H1 (cell line): ENCODE data around the gene C1orf52. TPM values are rescaled to one million over a fixed set of nuclear protein-coding genes. Genes with fewer than 3 reads are reported as not detected.

Experiments used
- CTCF ChIA-PET: fragments of 300-600 bp; sonication (Branson Sonifier 250); formaldehyde crosslinking; loops from one replicate; lab custom pipeline; 2021; ENCODE audit not compliant: partially characterized antibody; lab: Charles Lee
- POLR2A ChIA-PET: fragments of 300-600 bp; sonication (Branson Sonifier 250); formaldehyde crosslinking; loops from one replicate; lab custom pipeline; 2021; ENCODE audit warnings: inconsistent platforms; ENCODE audit not compliant: partially characterized antibody; lab: Charles Lee
- DNase-seq, 2 experiments: peaks; one replicate each; pipeline versions ENCODE4 v3.0.0 to v3.0.0-alpha.2; 2010 to 2022; ENCODE audit warnings: low spot score in 2 of 2, low read depth in 1 of 2, mixed read lengths in 1 of 2
- FAIRE-seq: peaks from 2 replicates; lab custom pipeline; 2011; peaks lifted over from hg19 to GRCh38; lab: Jason Lieb, UNC
- H2AFZ ChIP-seq: 2 replicates; pipeline ENCODE4 v1.8.1; 2012; ENCODE audit warnings: low read length, inconsistent platforms
- H2AK5ac ChIP-seq: 2 replicates; pipeline ENCODE4 v1.6.1; 2013; ENCODE audit warnings: low read depth, low read length
- H2BK120ac ChIP-seq: replicated peaks from 2 replicates; pipeline ENCODE3; 2013; ENCODE audit warnings: low read depth, low read length, inconsistent platforms
- H2BK12ac ChIP-seq: 2 replicates; pipeline ENCODE4 v1.6.1; 2013; ENCODE audit warnings: low read depth, low read length
- H2BK15ac ChIP-seq: 2 replicates; pipeline ENCODE4 v1.6.1; 2013; ENCODE audit warnings: low read length
- H2BK20ac ChIP-seq: 2 replicates; pipeline ENCODE4 v1.6.1; 2013; ENCODE audit warnings: low read length
- H2BK5ac ChIP-seq: 2 replicates; pipeline ENCODE4 v1.6.1; 2013; ENCODE audit warnings: low read depth, low read length
- H3K14ac ChIP-seq: 2 replicates; pipeline ENCODE4 v1.6.1; 2013; ENCODE audit warnings: inconsistent platforms; ENCODE audit not compliant: insufficient read length
- H3K18ac ChIP-seq: 2 replicates; pipeline ENCODE4 v1.6.1; 2013; ENCODE audit warnings: low read length; ENCODE audit errors: extremely low read depth
- H3K23ac ChIP-seq: 2 replicates; pipeline ENCODE4 v1.6.1; 2013; ENCODE audit warnings: inconsistent platforms; ENCODE audit not compliant: insufficient read length
- H3K23me2 ChIP-seq: 2 replicates; pipeline ENCODE4 v1.6.1; 2013; ENCODE audit warnings: low read depth, low read length
- H3K27ac ChIP-seq: 2 replicates; pipeline ENCODE4 v1.6.1; 2011; ENCODE audit warnings: low read depth, low read length, inconsistent platforms
- H3K27me3 ChIP-seq, 4 experiments: replicated peaks in 1 of 4; 1 replicate in 1 of 4; 2 replicates in 3 of 4; pipeline versions ENCODE4 v1.6.1 to v1.8.1; 2011 to 2013; ENCODE audit warnings: low read length in 3 of 4, mild to moderate bottlenecking in 3 of 4, inconsistent platforms in 2 of 4, mixed read lengths in 2 of 4, moderate library complexity in 1 of 4; ENCODE audit not compliant: control insufficient read depth in 3 of 4, insufficient read depth in 3 of 4; ENCODE audit errors: extremely low read depth in 1 of 4
- H3K36me3 ChIP-seq, 4 experiments: 2 replicates each; pipeline versions ENCODE4 v1.6.1 to v1.8.1; 2011 to 2013; ENCODE audit warnings: mild to moderate bottlenecking in 4 of 4, low read length in 3 of 4, moderate library complexity in 2 of 4, control low read depth in 1 of 4, inconsistent platforms in 1 of 4; ENCODE audit not compliant: insufficient read depth in 4 of 4, control insufficient read depth in 2 of 4
- H3K4ac ChIP-seq: replicated peaks from 2 replicates; pipeline ENCODE3; 2013; ENCODE audit warnings: low read length, low read depth, mixed read lengths, inconsistent platforms; ENCODE audit not compliant: insufficient read length
- H3K4me1 ChIP-seq, 4 experiments: replicated peaks in 1 of 4; 1 replicate in 1 of 4; 2 replicates in 3 of 4; pipeline versions ENCODE4 v1.6.1 to v1.8.1; 2011 to 2013; ENCODE audit warnings: low read length in 3 of 4, inconsistent platforms in 2 of 4, mixed read lengths in 1 of 4; ENCODE audit not compliant: insufficient read depth in 4 of 4, control insufficient read depth in 3 of 4
- H3K4me2 ChIP-seq, 2 experiments: 2 replicates each; pipeline versions ENCODE4 v1.6.1 to v1.8.1; 2011 to 2013; ENCODE audit warnings: low read depth in 2 of 2, low read length in 2 of 2, control low read depth in 1 of 2, inconsistent platforms in 1 of 2, mild to moderate bottlenecking in 1 of 2; ENCODE audit not compliant: insufficient read depth in 1 of 2
- H3K4me3 ChIP-seq, 4 experiments: fragments of 200-600, 300-600 bp in 1 of 4; sonication (generic), shearing (Covaris generic), sonication (Bioruptor Twin) in 1 of 4; 2 replicates each; pipeline versions ENCODE4 v1.5.1 to v1.8.1; 2011 to 2016; ENCODE audit warnings: low read length in 4 of 4, low read depth in 3 of 4, control low read depth in 2 of 4, inconsistent platforms in 2 of 4, mild to moderate bottlenecking in 2 of 4, mixed read lengths in 1 of 4, moderate library complexity in 1 of 4; ENCODE audit not compliant: insufficient read depth in 2 of 4; ENCODE audit errors: extremely low read depth in 1 of 4
- H3K56ac ChIP-seq: replicated peaks from 2 replicates; pipeline ENCODE3; 2013; ENCODE audit warnings: low read depth, mild to moderate bottlenecking, mixed read lengths, low read length, inconsistent platforms; ENCODE audit not compliant: insufficient read length
- H3K79me1 ChIP-seq: 2 replicates; pipeline ENCODE4 v1.6.1; 2013; ENCODE audit warnings: low read depth, low read length, control low read depth
- H3K79me2 ChIP-seq, 2 experiments: 2 replicates each; pipeline versions ENCODE4 v1.6.1 to v1.8.1; 2012 to 2013; ENCODE audit warnings: low read length in 2 of 2, mild to moderate bottlenecking in 2 of 2, inconsistent platforms in 1 of 2; ENCODE audit not compliant: insufficient read depth in 2 of 2, control insufficient read depth in 1 of 2
- H3K9ac ChIP-seq, 4 experiments: replicated peaks in 1 of 4; 1 replicate in 1 of 4; 2 replicates in 3 of 4; pipeline versions ENCODE4 v1.6.1 to v1.8.1; 2011 to 2013; ENCODE audit warnings: low read depth in 3 of 4, low read length in 3 of 4, control low read depth in 2 of 4, mild to moderate bottlenecking in 2 of 4, moderate library complexity in 2 of 4, inconsistent platforms in 1 of 4; ENCODE audit errors: extremely low read depth in 1 of 4
- H3K9me3 ChIP-seq, 2 experiments: 2 replicates each; pipeline versions ENCODE4 v1.6.1 to v1.8.1; 2012 to 2013; ENCODE audit warnings: mild to moderate bottlenecking in 2 of 2, moderate library complexity in 2 of 2, control low read depth in 1 of 2, inconsistent platforms in 1 of 2, low read depth in 1 of 2, low read length in 1 of 2, mixed read lengths in 1 of 2; ENCODE audit not compliant: insufficient read depth in 2 of 2
- H4K20me1 ChIP-seq, 2 experiments: replicated peaks in 1 of 2; 2 replicates each; pipeline versions ENCODE3 to v1.8.1; 2011 to 2013; ENCODE audit warnings: inconsistent platforms in 2 of 2, low read length in 2 of 2, mild to moderate bottlenecking in 1 of 2; ENCODE audit not compliant: insufficient read depth in 2 of 2, control insufficient read depth in 1 of 2
- H4K5ac ChIP-seq: 2 replicates; pipeline ENCODE4 v1.6.1; 2013; ENCODE audit warnings: low read length, low read depth, mixed read lengths, inconsistent platforms; ENCODE audit not compliant: insufficient read length
- H4K8ac ChIP-seq: 2 replicates; pipeline ENCODE4 v1.8.0; 2013; ENCODE audit warnings: mild to moderate bottlenecking, moderate library complexity, low read length, inconsistent platforms; ENCODE audit not compliant: insufficient read depth; ENCODE audit errors: extremely low read depth
- H4K91ac ChIP-seq: replicated peaks from 2 replicates; pipeline ENCODE3; 2013; ENCODE audit warnings: low read length, mixed read lengths, inconsistent platforms; ENCODE audit not compliant: insufficient read length
- ASH2L ChIP-seq: fragments of 200-600, 300-600 bp; sonication (generic); IDR thresholded peaks from one replicate; pipeline ENCODE4 v1.7.1; 2017; ENCODE audit warnings: low read length
- HDAC2 ChIP-seq, 2 experiments: fragments of 300-600 bp in 1 of 2; sonication (generic) in 1 of 2; IDR thresholded peaks; 2 replicates each; pipeline ENCODE4 v1.6.1; 2011 to 2012; ENCODE audit warnings: low read depth in 2 of 2, low read length in 2 of 2, mild to moderate bottlenecking in 2 of 2, moderate library complexity in 2 of 2, borderline replicate concordance in 1 of 2, inconsistent platforms in 1 of 2
- KDM5A ChIP-seq: fragments of 200-600 bp; IDR thresholded peaks from 2 replicates; pipeline ENCODE4 v1.7.1; 2012; ENCODE audit warnings: mild to moderate bottlenecking, low read length, inconsistent platforms, mixed read lengths
- PHF8 ChIP-seq: fragments of 200-600 bp; sonication (generic); conservative IDR thresholded peaks from 2 replicates; pipeline ENCODE4 v1.7.1; 2012; ENCODE audit warnings: low read depth, mild to moderate bottlenecking, inconsistent platforms, low read length, moderate library complexity
- POLR2A ChIP-seq, 2 experiments: IDR thresholded peaks; 1 replicate in 1 of 2; 2 replicates in 1 of 2; pipeline ENCODE4 v1.6.1; 2011; ENCODE audit warnings: low read depth in 2 of 2, low read length in 2 of 2, mild to moderate bottlenecking in 2 of 2; ENCODE audit errors: control extremely low read depth in 1 of 2
- SAP30 ChIP-seq: fragments of 300-600 bp; sonication (generic); IDR thresholded peaks from 2 replicates; pipeline ENCODE4 v1.7.1; 2012; ENCODE audit warnings: low read length, moderate library complexity, mild to moderate bottlenecking, inconsistent platforms; ENCODE audit not compliant: insufficient read depth, insufficient replicate concordance
- SIRT6 ChIP-seq: IDR thresholded peaks from one replicate; pipeline ENCODE4 v1.7.1; 2012; ENCODE audit warnings: low read length, inconsistent platforms
- SP1 ChIP-seq: IDR thresholded peaks from 2 replicates; pipeline ENCODE4 v1.6.1; 2011; ENCODE audit warnings: low read depth, low read length
- SP2 ChIP-seq: IDR thresholded peaks from 2 replicates; pipeline ENCODE4 v1.6.1; 2012; ENCODE audit warnings: mild to moderate bottlenecking, low read length, inconsistent platforms
- TAF7 ChIP-seq: optimal IDR thresholded peaks from 2 replicates; pipeline ENCODE3; 2011; ENCODE audit warnings: low read depth, mild to moderate bottlenecking, inconsistent platforms, low read length, moderate library complexity, borderline replicate concordance
- TCF12 ChIP-seq: IDR thresholded peaks from 2 replicates; pipeline ENCODE4 v1.6.1; 2011; ENCODE audit warnings: low read depth, mild to moderate bottlenecking, low read length
- WGBS, 2 experiments: shearing (Covaris generic) in 1 of 2; methylation state at CpG; one replicate each; pipeline versions ENCODE4 v1.1.6 to v1.1.7; 2013 to 2015; ENCODE audit warnings: low lambda C conversion rate in 2 of 2, mixed read lengths in 2 of 2, inconsistent platforms in 1 of 2, low coverage in 1 of 2, missing lambda C conversion rate in 1 of 2; ENCODE audit not compliant: insufficient replicate concordance in 2 of 2, insufficient coverage in 1 of 2, insufficient read length in 1 of 2; ENCODE audit errors: extremely low coverage in 1 of 2, missing lambda C conversion rate in 1 of 2; 5-methylcytosine and 5-hydroxymethylcytosine counted together
- polyA plus RNA-seq, 7 experiments: library from polyadenylated mRNA; depleted of rRNA in 3 of 7; stranded (reverse) in 5 of 7; unstranded in 2 of 7; fragments of >200 nt in 5 of 7; fragments of 200-250 nt in 2 of 7; gene quantifications; 1 replicate in 5 of 7; 2 replicates in 1 of 7; 4 replicates in 1 of 7; pipeline versions ENCODE4 v1.2.1 to v1.2.3, GENCODE V29; 2011 to 2013; ENCODE audit warnings: missing spikeins in 2 of 7, mixed read lengths in 2 of 7
- total RNA-seq: library from RNA; stranded (reverse); fragmentation: NEBNext Ultra II Directional; extraction: Animal tissue kit (Norgen Biotek cat#: 25700); gene quantifications from 2 replicates; pipeline ENCODE4 v1.2.1, GENCODE V29; 2021

The C1orf52 gene
- total and polyA plus RNA-seq, 2 of the 8 experiments (the other 6 are each of a cell fraction or from before 2014, with no cell fraction given), result 29.2 to 39.1 TPM

DNA sequence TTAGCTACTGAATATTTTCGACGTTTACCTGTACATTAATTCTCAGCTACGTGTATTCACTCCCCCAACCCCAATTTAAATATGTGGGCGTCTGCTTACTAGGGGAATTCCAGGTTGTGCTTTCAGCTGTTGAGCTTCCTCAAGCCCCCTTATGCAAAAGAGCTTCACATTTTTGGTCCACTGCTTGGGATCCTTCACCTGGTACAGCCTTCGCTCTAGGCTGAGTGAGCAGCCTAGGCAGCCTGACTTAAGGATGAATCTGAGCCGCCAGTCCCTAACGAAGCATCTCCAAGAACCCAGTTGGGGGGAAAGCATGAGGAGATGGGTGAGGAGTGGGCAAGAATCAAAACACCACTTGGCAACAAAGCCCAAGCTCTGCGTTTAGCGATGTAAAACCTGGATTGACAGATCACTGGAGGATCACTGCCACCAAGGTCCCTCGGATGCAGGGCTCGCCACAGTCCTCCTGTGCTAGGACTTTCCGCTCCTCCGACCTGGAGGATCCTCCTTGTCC, 16.3 kb upstream of the C1orf52 start:
- no peak overlapping the region for H2BK120ac ChIP-seq
- POLR2A ChIA-PET, result interaction anchor here (0.7 to 2.1 kb wide), 7 partner anchors 9 to 312 kb away, joined by 3 to 11 read pairs (median 3); partner anchors contain the start of genes C1orf52 and CCN1
- H4K20me1 ChIP-seq, result peaks cover 2% of the 10 kb centered on the region in 2 experiments
- peaks cover 9 to 46% of the 10 kb centered on the region in 2 experiments for H3K79me2 ChIP-seq
- FAIRE-seq (no peak), DNase-seq (peak in 1 of 2 experiments; percentile 54)
- 0 out of 2 replicates have a peak overlapping the region, but pooled peaks have one; percentile 30 for H2BK12ac ChIP-seq
- H2AK5ac ChIP-seq, result no peak overlapping the region; the same call in 1 of the 2 replicates
- no peak overlapping the region for H2BK20ac ChIP-seq
- H2BK5ac ChIP-seq, result peak overlapping the region; percentile 76
- peak overlapping the region; percentile 66 to 86 for H3K4me2 ChIP-seq
- H2AFZ ChIP-seq, result no peak overlapping the region; the same call in 1 of the 2 replicates
- H3K9ac ChIP-seq, result peak overlapping the region; percentile 67 to 90 (median 82)
- H3K23me2 ChIP-seq, result peaks cover 7% of the 10 kb centered on the region
- H2BK15ac ChIP-seq, result no peak overlapping the region
- H3K27ac ChIP-seq, result peak overlapping the region; percentile 84
- peak overlapping the region; percentile 38 for H4K5ac ChIP-seq
- peak overlapping the region; percentile 81 to 99 (median 91) for H3K4me3 ChIP-seq
- TF ChIP-seq PHF8 (no peak), POLR2A (IDR thresholded peaks at IDR 0.05; ENCODE audit: control extremely low read depth in 1 of 2, low read depth in 2 of 2, low read length in 2 of 2) (peak in 1 of 2 experiments; percentile 12; a peak in 2 of 3 replicates), TCF12 (no peak), KDM5A (no peak), SP2 (no peak), SP1 (0 out of 2 replicates have a peak, but pooled peaks have one; percentile 22), TAF7 (no peak), SAP30 (peak; percentile 74), SIRT6 (no peak), ASH2L (no peak), HDAC2 (IDR thresholded peaks at IDR 0.05; ENCODE audit: borderline replicate concordance in 1 of 2, low read depth in 2 of 2, low read length in 2 of 2) (no peak)
- H3K18ac ChIP-seq, result peak overlapping the region; percentile 35; the same call in 1 of the 2 replicates
- no peaks in the 10 kb centered on the region for H3K27me3 ChIP-seq
- CTCF ChIA-PET, result interaction anchor here (0.9 to 9.5 kb wide), 4 partner anchors 15 to 331 kb away, joined by 3 to 65 read pairs (median 9); partner anchors contain the start of gene C1orf52
- no peak overlapping the region for H3K4ac ChIP-seq
- H3K14ac ChIP-seq, result no peak overlapping the region
- no peak overlapping the region for H3K56ac ChIP-seq
- no peak overlapping the region for H3K23ac ChIP-seq
- peaks cover 0 to 9% (median 2%) of the 10 kb centered on the region in 4 experiments; a peak in 5 of 8 replicates for H3K36me3 ChIP-seq
- no peak overlapping the region for H4K91ac ChIP-seq
- H3K4me1 ChIP-seq, result peaks cover 0 to 6% (median 0%) of the 10 kb centered on the region in 4 experiments; a peak in 1 of 7 replicates
- WGBS, 2 experiments, result 6% methylated on average over 12 of the region's 13 CpGs; no CpG with 5 or more reads in 1 of the 2 experiments
- no peaks in the 10 kb centered on the region for H3K9me3 ChIP-seq
- peak overlapping the region; percentile 74; the same call in 1 of the 2 replicates for H4K8ac ChIP-seq
- H3K79me1 ChIP-seq, result 0 out of 2 replicates have a peak, but pooled peaks cover 2% of the 10 kb centered on the region
